GM19395 (cell line): Measurements from ENCODE around the gene ZNF578.
"Not testable (repeated sequence)": the region's sequence is repeated elsewhere in the genome, so short reads cannot be mapped to it uniquely, and the experiment has no call there.

Experiments
- ATAC-seq: cut with Tn5 transposase; IDR thresholded peaks from one replicate; pipeline ENCODE4 v1.9.1; 2021; ENCODE audit warnings: mild to moderate bottlenecking, moderate library complexity; ENCODE audit not compliant: unreplicated experiment

ZNF578 gene

DNA sequence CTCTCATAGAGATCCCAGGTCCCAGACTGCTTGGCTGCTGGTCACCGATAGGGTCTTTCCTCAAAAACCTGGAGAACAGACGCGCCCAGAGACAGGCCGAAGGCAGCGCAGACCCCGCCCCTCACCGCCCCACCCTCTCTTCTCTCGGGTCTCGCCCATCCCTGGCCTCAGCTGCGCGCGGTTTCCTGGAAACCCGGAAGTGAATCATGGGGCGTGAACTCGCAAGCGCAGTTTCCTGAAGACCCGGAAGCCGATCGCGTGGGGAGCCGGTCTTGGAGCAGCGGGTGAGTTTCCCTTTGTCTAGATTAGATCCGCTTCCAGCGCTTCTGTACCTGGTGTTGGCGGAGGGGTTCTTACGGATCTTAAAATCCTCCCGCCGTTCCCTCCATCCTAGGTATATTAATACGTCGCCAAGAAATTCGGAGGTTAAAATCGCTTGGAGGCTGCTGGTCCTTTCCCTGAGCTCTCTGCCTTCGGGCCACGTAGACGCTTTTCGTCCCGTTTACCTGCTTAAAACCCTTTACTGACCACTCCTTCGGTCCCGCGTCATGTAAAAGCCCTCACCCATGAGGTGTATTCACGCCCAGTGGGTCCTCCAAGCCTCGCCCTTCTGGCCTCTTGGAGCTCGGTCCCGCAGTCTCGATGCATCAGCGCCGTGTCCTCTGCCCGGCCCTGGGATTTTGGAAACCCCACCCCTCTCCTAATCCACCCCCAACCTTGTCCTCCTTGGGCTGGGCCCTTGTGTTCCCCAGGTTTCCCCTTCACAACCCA, at the start of gene ZNF578:
Gene ZNF578, plus strand, starts transcription at position 230 of the 771 bp plus-strand sequence. CDS start 48,293 bp downstream, outside the sequence.
- ATAC-seq: no peak

DNA sequence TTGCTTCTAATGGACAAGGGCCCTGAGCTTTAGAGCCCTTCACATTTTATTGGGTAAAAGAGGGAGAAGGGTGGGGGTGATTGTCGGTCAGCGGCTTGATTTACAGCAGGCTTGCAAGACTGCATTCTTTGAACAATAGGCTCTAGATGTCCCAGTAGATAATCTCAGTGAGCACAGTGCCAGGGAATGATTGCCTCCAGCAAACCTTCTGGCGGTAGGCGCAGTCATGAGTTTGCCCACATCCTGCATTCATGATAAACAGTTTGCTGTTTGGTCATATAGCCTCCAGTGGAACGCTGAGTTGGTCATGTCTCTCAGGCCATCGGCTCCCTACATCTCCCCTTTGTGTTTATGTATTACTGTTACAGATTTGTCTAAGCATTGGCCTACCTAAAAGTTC, 43.1 kb upstream of the ZNF578 start:
- ATAC-seq: no peak

DNA sequence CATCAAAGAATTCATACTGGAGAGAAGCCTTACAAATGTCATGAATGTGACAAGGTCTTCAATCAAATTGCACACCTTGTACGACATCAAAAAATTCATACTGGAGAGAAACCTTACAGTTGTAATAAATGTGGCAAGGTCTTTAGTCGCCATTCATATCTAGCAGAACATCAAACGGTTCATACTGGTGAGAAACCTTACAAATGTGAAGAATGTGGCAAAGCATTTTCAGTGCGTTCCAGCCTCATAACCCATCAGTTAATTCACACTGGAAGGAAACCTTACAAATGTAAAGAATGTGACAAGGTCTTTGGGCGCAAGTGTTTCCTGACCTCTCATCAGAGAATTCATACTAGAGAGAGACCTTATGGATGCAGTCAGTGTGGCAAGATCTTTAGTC, 37.6 kb upstream of the ZNF578 start:
- ATAC-seq: no peak

DNA sequence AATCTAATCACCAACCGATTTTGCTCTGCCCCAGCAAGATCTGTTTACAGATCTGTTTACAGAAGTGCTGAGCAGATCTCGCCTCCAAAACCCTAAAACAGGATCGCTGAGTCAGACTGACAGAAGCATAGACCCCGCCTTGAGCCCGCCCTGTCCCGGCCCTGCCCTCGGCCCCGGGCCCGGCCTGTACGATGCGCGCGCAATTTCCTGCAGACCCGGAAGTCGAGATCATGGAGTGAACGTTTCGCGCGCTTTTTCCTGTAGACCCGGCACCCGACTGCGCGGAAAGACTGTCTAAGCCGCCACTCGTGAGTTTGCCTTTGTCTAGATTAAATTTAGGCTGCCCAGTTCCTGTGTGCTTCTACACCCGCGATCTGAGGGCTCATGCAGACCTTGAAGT, 24.4 kb upstream of the ZNF578 start, which contains the start of gene ZNF534:
Gene ZNF534, plus strand, starts transcription at position 212 of the 400 bp plus-strand sequence. CDS start 2,327 bp downstream, outside the sequence.
- ATAC-seq: no peak

DNA sequence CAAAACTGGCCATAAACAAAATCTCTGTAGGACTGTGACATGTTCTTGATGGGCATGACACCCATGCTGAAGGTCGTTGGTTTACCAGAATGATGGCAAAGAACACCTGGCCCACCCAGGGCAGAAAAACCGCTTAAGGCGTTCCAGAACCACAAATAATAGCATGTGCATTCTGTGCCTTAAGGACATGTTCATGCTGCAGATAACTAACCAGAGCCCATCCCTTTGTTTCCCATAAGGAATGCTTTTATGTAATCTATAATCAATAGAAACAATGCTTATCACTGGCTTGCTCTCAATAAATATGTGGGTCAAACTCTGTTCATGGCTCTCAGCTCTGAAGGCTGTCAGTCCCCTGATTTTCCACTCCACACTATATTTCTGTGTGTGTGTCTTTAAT, 11.2 kb upstream of the ZNF578 start:
- ATAC-seq: no peak

DNA sequence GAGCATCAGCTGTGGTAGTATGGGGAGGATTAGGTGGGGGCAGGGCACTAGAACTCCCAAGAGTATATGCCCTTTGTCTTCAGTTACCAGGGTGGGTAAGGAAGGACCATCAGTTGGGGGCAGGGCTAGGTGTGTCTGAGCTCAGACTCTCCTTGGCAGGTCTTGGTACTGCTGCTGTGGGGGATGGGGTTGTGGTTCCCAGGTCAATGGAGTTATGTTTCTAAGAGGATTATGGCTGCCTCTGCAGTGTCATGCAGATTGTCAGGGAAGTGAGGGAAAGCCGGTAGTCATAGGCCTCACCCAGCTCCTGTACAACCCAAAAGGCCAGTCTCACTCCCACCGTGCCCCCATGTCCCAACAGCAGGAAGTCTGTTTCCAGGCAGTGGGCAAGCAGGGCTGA, 8.8 kb upstream of the ZNF578 start:
- no peak for ATAC-seq

DNA sequence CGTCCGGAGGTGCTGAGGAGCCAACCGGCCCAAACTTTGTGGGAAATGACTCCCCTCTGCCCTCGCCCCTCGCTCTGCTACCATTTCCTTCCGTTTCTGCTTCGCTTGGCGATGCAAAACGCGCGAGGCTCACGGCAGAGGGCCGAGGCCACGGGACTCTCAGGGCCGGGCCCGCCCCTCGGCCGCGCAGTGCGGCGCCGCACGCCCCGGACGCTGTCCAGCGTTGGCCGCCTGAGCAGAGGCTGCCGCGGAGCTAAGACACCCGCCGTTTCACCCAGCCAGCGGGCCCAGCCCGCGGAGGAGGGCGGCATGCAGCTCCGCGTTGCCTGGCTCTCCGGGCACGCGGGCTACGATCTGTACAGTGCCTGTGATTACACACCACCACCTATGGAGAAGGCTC, 2.1 kb upstream of the ZNF578 start:
- no peak for ATAC-seq

DNA sequence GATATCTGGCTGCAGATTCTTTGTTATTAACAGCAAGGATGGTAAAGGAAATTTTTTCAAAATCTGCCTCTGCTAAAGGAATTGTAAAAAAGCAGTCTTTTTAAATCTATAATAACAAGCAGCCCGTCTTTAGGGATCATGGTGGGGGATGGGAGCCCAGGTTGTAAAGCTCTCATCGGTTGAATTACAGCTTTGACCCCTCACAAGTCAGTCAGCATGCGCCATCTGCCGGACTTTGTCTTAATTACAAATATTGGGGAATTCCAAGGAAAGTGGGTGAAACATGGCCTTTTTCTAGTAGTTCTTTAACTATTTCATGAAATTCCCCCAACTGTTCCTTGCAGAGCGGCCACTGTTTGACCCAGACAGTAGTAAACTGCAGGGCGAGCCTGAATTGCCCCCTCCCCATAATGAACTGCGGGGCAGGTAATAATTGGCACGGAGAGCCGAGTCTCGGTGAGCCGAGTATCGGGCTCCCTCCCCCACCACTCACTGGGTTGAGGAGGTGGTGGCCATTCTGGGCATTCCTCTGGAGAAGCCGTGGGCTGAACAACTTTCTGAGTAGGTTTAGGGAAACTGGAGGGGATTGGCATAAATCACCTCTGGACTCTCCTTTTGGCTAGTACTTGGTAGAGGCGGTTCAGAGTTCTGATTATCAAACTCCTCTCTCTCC, 11.6 kb downstream of the ZNF578 start:
- ATAC-seq: no peak

DNA sequence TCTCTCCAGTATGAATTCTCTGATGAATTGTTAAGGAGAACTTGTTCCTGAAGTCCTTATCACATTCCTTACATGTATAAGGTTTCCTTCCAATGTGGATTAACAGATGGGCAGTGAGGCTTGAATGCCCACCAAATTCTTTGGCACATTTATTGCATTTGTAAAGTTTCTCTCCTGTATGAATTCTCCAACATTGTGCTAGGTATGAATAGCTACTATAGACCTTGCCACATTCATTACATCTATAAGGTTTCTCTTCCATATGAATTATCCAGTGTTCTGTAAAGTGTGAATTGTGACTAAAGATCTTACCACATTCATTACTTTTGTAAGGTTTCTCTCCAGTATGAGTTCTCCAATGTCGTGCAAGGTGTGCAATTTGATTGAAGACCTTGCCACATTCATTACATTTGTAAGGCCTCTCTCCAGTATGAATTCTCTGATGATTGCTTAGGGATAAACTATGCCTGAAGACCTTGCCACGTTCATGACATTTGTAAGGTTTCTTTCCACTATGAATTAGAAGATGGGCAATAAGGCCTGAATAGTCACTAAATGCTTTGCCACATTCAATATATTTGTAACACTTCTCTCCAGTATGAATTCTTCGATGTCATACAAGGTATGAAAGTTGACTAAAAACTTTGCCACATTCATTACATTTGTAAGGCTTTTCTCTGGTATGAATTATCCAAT, 20.4 kb downstream of the ZNF578 start:
- ATAC-seq: no peak

DNA sequence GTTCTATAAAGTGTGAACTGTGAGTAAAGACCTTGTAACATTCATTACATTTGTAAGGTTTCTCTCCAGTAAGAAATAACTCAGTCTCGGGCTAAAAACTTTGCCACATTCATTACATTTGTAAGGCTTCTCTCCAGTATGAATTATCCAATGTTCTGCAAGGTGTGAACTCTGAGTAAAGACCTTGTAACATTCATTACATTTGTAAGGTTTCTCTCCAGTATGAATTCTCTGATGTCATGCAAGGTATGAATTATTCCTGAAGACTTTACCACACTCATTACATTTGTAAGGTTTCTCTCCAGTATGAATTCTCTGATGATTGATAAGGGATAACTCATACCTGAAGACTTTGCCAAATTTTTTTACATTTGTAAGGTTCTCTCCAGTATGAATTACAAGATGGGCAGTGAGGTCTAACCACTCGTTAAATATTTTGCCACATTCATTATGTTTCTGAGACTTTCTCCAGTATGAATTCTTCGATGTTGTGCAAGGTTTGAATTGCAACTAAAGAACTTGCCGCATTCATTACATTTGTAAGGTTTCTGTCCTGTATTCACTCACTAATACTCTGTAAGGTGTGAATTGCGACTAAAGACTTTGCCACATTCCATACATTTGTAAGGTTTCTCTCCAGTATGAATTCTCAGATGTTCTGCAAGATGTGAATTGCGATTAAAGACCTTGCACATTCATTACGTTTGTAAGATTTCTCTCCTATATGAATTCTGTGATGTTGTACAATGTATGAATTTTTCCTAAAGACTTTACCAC, 21.2 kb downstream of the ZNF578 start:
- no peak for ATAC-seq

DNA sequence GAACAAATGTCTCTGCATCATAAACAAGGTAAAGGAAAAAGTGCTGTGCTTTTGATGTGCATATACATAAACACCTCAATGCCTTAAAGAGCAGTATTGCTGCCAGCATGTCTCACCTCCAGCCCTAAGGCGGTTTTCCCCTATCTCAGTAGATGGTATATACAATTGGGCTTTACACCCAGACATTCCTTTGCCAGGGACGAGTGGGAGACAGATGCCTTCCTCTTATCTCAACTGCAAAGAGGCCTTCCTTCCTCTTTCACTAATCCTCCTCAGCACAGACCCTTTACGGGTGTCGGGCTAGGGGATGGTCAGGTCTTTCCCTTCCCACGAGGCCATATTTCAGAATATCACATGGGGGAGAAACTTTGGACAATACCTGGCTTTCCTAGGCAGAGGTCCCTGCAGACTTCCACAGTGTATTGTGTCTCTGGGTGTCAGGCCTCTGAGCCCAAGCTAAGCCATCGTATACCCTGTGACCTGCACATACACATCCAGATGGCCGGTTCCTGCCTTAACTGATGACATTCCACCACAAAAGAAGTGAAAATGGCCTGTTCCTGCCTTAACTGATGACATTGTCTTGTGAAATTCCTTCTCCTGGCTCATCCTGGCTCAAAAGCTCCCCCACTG, 30.9 kb downstream of the ZNF578 start:
- not testable (repeated sequence) for ATAC-seq

DNA sequence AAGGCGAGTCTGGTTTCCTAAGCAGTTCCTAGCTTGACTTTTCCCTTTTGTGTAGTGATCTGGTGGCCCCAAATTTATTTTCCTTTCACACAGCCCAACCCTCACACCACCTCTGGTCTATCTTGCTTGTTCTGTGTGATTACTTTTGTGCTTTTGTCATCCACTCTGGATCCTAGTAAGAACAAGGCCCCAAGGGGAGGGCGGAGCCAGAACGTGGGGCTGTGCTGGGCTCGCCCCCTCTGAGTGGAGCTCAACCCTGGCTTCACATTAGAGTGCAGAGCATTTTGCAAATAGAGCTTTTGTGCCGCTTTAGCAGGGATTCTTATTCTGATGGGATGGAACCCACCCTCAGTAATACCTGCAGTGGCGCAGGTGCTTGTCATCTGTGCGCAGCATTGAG, 31.7 kb downstream of the ZNF578 start:
- not testable (repeated sequence) for ATAC-seq

DNA sequence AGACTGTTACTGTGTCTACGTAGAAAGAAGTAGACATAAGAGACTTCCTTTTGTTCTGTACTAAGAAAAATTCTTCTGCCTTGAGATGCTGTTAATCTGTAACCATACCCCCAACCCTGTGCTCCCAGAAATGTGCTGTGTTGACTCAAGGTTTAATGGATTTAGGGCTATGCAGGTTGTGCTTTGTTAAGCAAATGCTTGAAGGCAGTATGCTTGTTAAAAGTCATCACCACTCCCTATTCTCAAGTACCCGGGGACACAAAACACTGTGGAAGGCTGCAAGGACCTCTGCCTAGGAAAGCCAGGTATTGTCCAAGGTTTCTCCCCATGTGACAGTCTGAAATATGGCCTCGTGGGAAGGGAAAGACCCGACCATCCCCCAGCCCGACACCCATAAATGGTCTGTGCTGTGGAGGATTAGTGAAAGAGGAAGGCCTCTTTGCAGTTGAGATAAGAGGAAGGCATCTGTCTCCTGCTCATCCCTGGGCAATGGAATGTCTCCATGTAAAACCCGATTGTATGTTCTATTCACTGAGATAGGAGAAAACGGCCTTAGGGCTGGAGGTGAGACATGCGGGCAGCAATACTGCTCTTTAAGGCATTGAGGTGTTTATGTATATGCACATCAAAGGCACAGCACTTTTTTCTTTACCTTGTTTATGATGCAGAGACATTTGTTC, 32.3 kb downstream of the ZNF578 start:
- not testable (repeated sequence) for ATAC-seq

DNA sequence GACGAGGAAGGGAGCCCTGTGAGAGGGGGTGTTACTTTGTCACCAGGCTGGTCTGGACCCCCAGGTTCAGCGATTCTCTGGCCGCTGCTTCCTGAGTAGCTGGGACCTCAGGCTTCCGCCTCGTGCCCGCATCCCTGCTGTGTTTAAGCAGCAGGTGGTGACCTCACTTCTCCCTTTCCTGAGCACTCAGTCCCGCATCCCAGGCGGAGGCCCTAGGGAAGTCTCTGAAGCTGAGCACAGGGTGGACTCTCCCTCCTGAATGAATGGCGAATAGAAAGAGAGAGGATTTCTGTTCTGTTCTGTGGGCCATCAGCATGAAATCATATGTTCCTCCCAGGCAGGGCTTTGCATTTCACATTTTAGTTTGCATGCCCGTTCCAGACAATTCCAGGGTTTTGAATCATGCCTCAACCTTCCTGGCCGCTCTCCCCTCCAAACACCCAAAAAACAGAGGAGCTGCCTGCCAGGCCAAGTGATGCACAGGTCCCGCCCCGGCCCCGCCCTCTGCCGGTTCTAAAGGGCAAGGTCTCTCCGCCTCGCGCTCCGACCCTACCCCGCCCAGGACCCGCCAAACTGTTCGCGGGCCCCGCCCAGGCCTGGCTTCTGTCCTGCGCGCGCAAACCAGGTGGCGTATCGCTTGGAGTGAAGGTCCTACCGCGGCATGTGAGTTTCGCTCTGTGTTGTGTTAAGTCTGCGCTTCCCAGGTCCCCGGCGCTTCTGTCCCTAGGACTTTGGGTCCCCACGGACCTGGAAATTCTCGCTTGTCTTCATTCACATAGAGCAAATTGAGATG, 39.0 kb downstream of the ZNF578 start:
- ATAC-seq: no peak

DNA sequence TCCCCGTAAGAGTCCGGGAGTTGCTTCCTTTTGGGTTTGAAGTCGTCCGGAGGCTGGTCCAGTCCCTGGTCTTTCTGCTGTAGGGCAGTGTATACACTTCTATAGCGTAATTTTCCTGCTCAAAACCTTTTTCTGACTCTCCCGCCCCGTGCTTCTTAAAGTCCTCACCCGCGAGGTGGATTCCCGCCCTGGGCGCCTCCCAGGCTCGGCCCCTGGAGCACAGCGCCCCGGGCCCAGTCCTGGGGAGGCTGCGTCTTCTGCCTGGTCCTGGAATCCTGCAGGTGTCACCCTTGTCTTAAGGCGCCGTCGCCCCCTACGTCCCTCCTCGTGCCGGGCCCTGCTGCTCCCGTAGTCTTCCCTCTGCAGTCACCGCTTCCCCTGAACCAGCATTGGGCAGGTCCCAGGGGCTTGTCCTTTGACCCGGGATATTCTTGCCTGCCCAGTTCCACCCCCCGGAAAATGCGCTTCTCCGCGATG, 39.7 kb downstream of the ZNF578 start:
- no peak for ATAC-seq

DNA sequence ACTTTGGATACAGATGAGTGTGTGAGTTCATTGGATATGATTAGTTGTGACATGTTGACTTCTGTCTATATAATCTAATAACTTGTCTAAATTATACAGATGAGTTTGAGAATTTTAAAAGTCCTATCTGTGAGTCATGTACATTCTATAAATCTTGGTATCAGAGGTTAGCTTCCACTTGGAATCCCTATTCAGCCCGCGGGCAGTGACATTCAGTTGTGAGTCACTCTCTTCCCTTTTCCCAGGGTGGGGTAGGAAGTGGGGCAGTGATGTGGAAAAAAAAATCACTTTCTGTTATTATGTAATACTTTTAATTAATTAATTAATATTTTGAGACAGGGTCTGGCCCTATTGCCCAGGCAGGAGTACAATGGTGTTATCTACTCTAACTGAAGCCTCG, 41.2 kb downstream of the ZNF578 start:
- ATAC-seq: no peak

DNA sequence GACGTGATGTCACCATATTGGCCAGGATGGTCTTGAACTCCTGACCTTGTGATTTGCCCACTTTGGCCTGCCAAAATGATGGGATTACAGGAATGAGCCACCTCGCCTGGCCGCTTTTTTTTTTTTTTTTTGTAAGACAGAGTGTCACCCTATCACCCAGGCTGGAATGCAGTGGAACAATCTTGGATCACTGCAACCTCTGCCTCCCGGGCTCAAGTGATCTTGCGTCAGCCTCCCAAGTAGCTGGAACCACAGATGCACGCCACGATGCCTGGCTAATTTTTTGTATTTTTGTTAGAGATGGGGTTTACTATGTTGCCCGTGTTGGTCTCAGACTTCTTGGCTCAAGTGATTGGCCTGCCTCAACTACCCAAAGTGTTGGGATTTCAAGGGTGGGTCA, 45.2 kb downstream of the ZNF578 start:
- no peak for ATAC-seq

DNA sequence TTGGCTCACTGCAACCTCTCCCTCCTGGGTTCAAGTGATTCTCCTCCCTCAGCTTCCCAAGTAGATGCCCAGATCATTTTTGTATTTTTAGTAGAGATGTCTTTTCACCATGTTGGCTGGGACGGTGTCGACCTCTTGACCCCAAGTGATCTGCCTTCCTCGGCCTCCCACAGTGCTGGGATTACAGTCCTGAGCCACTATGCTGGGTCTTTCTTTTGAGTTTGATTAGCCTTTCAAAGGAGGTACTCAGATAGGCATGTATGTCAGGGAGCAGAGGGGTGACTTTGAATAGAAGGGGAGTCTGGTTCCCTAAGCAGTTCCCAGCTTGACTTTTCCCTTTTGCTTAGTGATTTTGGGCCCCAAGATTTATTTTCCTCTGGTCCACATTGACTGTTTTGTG, 47.1 kb downstream of the ZNF578 start:
- ATAC-seq: not testable (repeated sequence)

DNA sequence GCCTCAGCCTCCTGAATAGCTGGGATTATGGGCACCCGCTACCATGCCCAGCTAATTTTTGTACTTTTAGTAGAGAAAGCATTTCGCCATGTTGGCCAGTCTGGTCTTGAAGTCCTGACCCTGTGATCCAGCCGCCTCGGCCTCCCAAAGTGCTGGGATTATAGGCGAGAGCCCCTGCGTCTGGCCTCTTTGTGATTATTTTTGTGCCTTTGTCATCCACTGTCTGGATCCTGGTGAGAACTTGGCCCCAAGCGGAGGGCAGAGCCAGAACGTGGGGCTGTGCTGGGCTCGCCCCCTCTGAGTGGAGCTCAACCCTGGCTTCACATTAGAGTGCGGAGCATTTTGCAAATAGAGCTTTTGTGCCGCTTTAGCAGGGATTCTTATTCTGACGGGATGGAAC, 47.6 kb downstream of the ZNF578 start:
- not testable (repeated sequence) for ATAC-seq
